ENCODE results near the gene MAD2L2. TPM values are rescaled to one million over a fixed set of nuclear protein-coding genes. Genes with fewer than 3 reads are reported as not detected.

The MAD2L2 gene
- total RNA-seq, 1 experiment from 2014 or later: 84.8 TPM

DNA sequence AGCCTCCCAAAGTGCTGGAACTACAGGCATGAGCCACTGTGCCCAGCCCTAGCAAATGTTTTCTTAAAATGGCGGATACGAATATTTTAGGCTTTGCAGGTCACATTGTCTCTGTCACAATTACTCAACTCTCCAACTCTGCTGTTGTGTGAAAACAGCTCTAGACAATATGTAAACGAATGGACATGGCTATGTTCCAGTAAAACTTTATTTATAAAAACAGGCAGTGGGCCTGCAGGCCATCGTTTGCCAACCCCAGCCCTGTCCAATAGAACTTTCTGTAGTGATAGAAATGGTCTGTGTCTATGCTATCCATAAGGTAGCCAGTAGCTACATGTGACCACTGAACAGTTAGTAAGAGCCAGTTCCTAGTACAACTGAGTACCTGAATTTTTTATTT lies 21.2 kb downstream of the MAD2L2 start:
- TF ChIP-seq TCF7L2 (IDR thresholded peaks at IDR 0.05; ENCODE audit: low read depth, low read length) (no peak), REST (IDR thresholded peaks at IDR 0.05; ENCODE audit: insufficient read depth in 1 of 2, low read depth in 2 of 2, low read length in 1 of 2) (no peak), POLR2AphosphoS5 (IDR thresholded peaks at IDR 0.05; ENCODE audit: low read depth, low read length) (no peak), SIN3A (IDR thresholded peaks at IDR 0.05; ENCODE audit: borderline replicate concordance, insufficient read depth, low read depth, low read length) (no peak)
- TF ChIP-seq, protein P1, sequence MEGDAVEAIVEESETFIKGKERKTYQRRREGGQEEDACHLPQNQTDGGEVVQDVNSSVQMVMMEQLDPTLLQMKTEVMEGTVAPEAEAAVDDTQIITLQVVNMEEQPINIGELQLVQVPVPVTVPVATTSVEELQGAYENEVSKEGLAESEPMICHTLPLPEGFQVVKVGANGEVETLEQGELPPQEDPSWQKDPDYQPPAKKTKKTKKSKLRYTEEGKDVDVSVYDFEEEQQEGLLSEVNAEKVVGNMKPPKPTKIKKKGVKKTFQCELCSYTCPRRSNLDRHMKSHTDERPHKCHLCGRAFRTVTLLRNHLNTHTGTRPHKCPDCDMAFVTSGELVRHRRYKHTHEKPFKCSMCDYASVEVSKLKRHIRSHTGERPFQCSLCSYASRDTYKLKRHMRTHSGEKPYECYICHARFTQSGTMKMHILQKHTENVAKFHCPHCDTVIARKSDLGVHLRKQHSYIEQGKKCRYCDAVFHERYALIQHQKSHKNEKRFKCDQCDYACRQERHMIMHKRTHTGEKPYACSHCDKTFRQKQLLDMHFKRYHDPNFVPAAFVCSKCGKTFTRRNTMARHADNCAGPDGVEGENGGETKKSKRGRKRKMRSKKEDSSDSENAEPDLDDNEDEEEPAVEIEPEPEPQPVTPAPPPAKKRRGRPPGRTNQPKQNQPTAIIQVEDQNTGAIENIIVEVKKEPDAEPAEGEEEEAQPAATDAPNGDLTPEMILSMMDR (IDR thresholded peaks at IDR 0.05): no peak
- in situ Hi-C loops (cut with HindIII; ENCODE audit: low pct_unique_long_range_greater_than_20kb, low sequenced_read_pairs): no loop called here
- Histone ChIP-seq H3K27ac (ENCODE audit: low read length) (no peak overlapping the region), H3K4me3 (ENCODE audit: low read depth in 2 of 2, low read length in 2 of 2) (no peak overlapping the region), H3K9me3 (ENCODE audit: control insufficient read depth, insufficient read depth, low read depth, low read length) (no peaks in the 10 kb centered on the region), H3K36me3 (ENCODE audit: control insufficient read depth, insufficient read depth, low read length) (no peaks in the 10 kb centered on the region; the same call in 1 of the 2 replicates), H3K4me1 (ENCODE audit: control insufficient read depth, insufficient read depth, low read length) (peaks cover 4% of the 10 kb centered on the region; the same call in 1 of the 2 replicates), H3K27me3 (ENCODE audit: control insufficient read depth, insufficient read depth, low read length) (no peaks in the 10 kb centered on the region)
- ChIA-PET CTCF (no interaction called here), POLR2A (no interaction called here)
- intact Hi-C loops (cut with micrococcal nuclease; ENCODE audit: unreplicated experiment): no loop called here
- DNase-seq (ENCODE audit: low read depth, low spot score) (no peak), ATAC-seq (no peak)
- BruUV-seq (replicated peaks): no TSS peak

- H3K4me1 ChIP-seq (ENCODE audit: control insufficient read depth, insufficient read depth, low read length): peaks cover 4% of the 10 kb centered on the region; the same call in 1 of the 2 replicates
- in situ Hi-C loops (cut with HindIII; ENCODE audit: low pct_unique_long_range_greater_than_20kb, low sequenced_read_pairs) (no loop called here), intact Hi-C loops (cut with micrococcal nuclease; ENCODE audit: unreplicated experiment) (no loop called here)
- no peak overlapping the region for H3K27ac ChIP-seq (ENCODE audit: low read length)
- POLR2A ChIA-PET: no interaction called here
- no TSS peak for BruUV-seq (replicated peaks)
- H3K36me3 ChIP-seq (ENCODE audit: control insufficient read depth, insufficient read depth, low read length): no peaks in the 10 kb centered on the region; the same call in 1 of the 2 replicates
- H3K9me3 ChIP-seq (ENCODE audit: control insufficient read depth, insufficient read depth, low read depth, low read length): no peaks in the 10 kb centered on the region
- no peak for ATAC-seq
- TF ChIP-seq, protein P1 (IDR thresholded peaks at IDR 0.05): no peak
- TF ChIP-seq REST (IDR thresholded peaks at IDR 0.05; ENCODE audit: insufficient read depth in 1 of 2, low read depth in 2 of 2, low read length in 1 of 2) (no peak), POLR2AphosphoS5 (IDR thresholded peaks at IDR 0.05; ENCODE audit: low read depth, low read length) (no peak), TCF7L2 (IDR thresholded peaks at IDR 0.05; ENCODE audit: low read depth, low read length) (no peak), SIN3A (IDR thresholded peaks at IDR 0.05; ENCODE audit: borderline replicate concordance, insufficient read depth, low read depth, low read length) (no peak)
- CTCF ChIA-PET: no interaction called here
- H3K4me3 ChIP-seq (ENCODE audit: low read depth in 2 of 2, low read length in 2 of 2): no peak overlapping the region
- H3K27me3 ChIP-seq (ENCODE audit: control insufficient read depth, insufficient read depth, low read length): no peaks in the 10 kb centered on the region
- DNase-seq (ENCODE audit: low read depth, low spot score): no peak
Measured at GRCh38 chr1:11658542-11658941, 22.4 kb downstream of the MAD2L2 start.

Data from Panc1 (cell line).